HEK293 (cell line): Measurements from ENCODE around the gene LSM14B.
A peak's percentile ranks its signal among the peaks of the same experiment; 100 is the strongest.

Experiments
- GLIS1 ChIP-seq: fragments of 450-650 bp; formaldehyde crosslinking; IDR thresholded peaks from 2 replicates; pipeline ENCODE4 v1.5.1; 2016; ENCODE audit warnings: missing biosample characterization, missing genetic modification characterization
- KLF8 ChIP-seq: fragments of 450-650 bp; formaldehyde crosslinking; IDR thresholded peaks from 2 replicates; pipeline ENCODE4 v1.5.1; 2016; ENCODE audit warnings: missing biosample characterization, missing genetic modification characterization
- SCRT1 ChIP-seq: fragments of 450-650 bp; formaldehyde crosslinking; IDR thresholded peaks from 2 replicates; pipeline ENCODE4 v1.5.1; 2016; ENCODE audit warnings: missing biosample characterization, missing genetic modification characterization, borderline replicate concordance
- SP2 ChIP-seq: fragments of 450-650 bp; formaldehyde crosslinking; IDR thresholded peaks from 2 replicates; pipeline ENCODE4 v1.5.1; 2016; ENCODE audit warnings: missing biosample characterization, missing genetic modification characterization
- ZBTB17 ChIP-seq: fragments of 450-650 bp; formaldehyde crosslinking; IDR thresholded peaks from 2 replicates; pipeline ENCODE4 v1.5.1; 2016; ENCODE audit warnings: missing biosample characterization, missing genetic modification characterization
- ZFP3 ChIP-seq: fragments of 450-650 bp; formaldehyde crosslinking; IDR thresholded peaks from 2 replicates; pipeline ENCODE4 v1.5.1; 2016; ENCODE audit warnings: low read depth, missing biosample characterization, missing genetic modification characterization
- ZNF211 ChIP-seq: fragments of 450-650 bp; formaldehyde crosslinking; IDR thresholded peaks from 2 replicates; pipeline ENCODE4 v1.5.1; 2016; ENCODE audit warnings: low read depth, missing biosample characterization, missing genetic modification characterization
- ZNF335 ChIP-seq: fragments of 450-650 bp; formaldehyde crosslinking; conservative IDR thresholded peaks from 2 replicates; pipeline ENCODE4 v1.5.1; 2016; ENCODE audit warnings: missing biosample characterization, missing genetic modification characterization
- ZNF37A ChIP-seq: fragments of 450-650 bp; IDR thresholded peaks from 2 replicates; pipeline ENCODE4 v1.5.1; 2018; ENCODE audit warnings: missing biosample characterization, missing genetic modification characterization
- ZNF394 ChIP-seq: fragments of 450-650 bp; formaldehyde crosslinking; IDR thresholded peaks from 2 replicates; pipeline ENCODE4 v1.5.1; 2016; ENCODE audit warnings: missing biosample characterization, missing genetic modification characterization, mild to moderate bottlenecking, moderate library complexity, borderline replicate concordance
- ZNF433 ChIP-seq: fragments of 450-650 bp; formaldehyde crosslinking; IDR thresholded peaks from 2 replicates; pipeline ENCODE4 v1.5.1; 2016; ENCODE audit warnings: missing biosample characterization, missing genetic modification characterization, low read depth
- ZNF473 ChIP-seq: fragments of 450-650 bp; formaldehyde crosslinking; IDR thresholded peaks from 2 replicates; pipeline ENCODE4 v1.5.1; 2017; ENCODE audit warnings: missing biosample characterization, missing genetic modification characterization
- ZNF626 ChIP-seq: fragments of 450-650 bp; sonication (Bioruptor Pico); formaldehyde crosslinking; IDR thresholded peaks from 2 replicates; pipeline ENCODE4 v1.5.1; 2018; ENCODE audit warnings: missing biosample characterization, missing genetic modification characterization, inconsistent platforms
- ZNF629 ChIP-seq: fragments of 450-650 bp; formaldehyde crosslinking; IDR thresholded peaks from 2 replicates; pipeline ENCODE4 v1.5.1; 2017; ENCODE audit warnings: missing biosample characterization, missing genetic modification characterization
- ZNF670 ChIP-seq: fragments of 450-650 bp; formaldehyde crosslinking; IDR thresholded peaks from 2 replicates; pipeline ENCODE4 v1.5.1; 2016; ENCODE audit warnings: missing biosample characterization, missing genetic modification characterization, low read depth
- TF ChIP-seq, protein P1 (sequence below): fragments of 450-650 bp; formaldehyde crosslinking; IDR thresholded peaks from 2 replicates; pipeline ENCODE4 v1.5.1; 2016; ENCODE audit warnings: missing biosample characterization, missing genetic modification characterization
- TF ChIP-seq, protein P2 (sequence below): fragments of 450-650 bp; formaldehyde crosslinking; conservative IDR thresholded peaks from 2 replicates; pipeline ENCODE4 v1.5.1; 2016; ENCODE audit warnings: low read depth, missing biosample characterization, missing genetic modification characterization
- TF ChIP-seq, protein P3 (sequence below): fragments of 450-650 bp; formaldehyde crosslinking; IDR thresholded peaks from 2 replicates; pipeline ENCODE4 v1.5.1; 2016; ENCODE audit warnings: missing biosample characterization, missing genetic modification characterization
- TF ChIP-seq, protein P4 (sequence below): fragments of 450-650 bp; formaldehyde crosslinking; IDR thresholded peaks from 2 replicates; pipeline ENCODE4 v1.5.1; 2016; ENCODE audit warnings: missing biosample characterization, missing genetic modification characterization, borderline replicate concordance
- TF ChIP-seq, protein P5 (sequence below): fragments of 450-650 bp; formaldehyde crosslinking; optimal IDR thresholded peaks from 2 replicates; pipeline ENCODE3; 2016; ENCODE audit warnings: missing biosample characterization, mild to moderate bottlenecking, missing genetic modification characterization

The LSM14B gene

DNA sequence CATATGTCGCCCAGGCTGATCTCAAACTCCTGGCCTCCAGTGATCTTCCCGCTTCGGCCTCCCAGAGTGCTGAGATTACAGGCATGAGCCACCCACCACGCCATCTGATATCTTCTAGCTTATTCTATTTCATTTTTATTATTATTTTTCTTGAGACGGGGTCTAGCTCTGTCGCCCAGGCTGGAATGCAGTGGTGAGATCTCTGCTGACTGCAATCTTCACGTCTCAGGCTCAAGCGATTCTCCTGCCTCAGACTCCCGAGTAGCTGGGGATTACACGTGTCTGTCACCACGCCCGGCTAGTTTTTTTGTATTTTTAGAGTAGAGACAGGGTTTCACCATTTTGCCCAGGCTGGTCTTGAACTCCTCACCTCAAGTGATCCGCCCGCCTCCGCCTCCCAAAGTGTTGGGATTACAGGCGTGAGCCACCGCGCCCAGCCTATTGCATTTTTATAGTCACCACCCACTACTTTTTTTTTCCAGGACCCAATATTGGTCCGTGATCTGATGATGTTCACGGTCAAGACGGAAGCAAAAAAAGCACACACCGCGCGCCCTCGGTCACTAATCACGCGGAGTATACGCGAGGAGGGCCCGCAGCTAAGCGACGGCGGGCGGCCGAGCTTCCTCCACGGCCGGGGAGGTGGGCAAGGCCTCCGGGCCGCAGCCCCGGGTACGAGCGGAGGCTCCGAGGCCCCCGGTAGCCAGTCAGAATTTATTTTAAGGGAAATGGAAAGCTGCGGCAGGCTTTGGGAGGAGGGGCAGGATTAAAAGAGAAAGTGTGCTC lies 1.1 kb upstream of the LSM14B start (continued):
- TF ChIP-seq ZFP3 (tag by site-specific recombination) (no peak), SCRT1 (tag by site-specific recombination) (no peak), ZNF473 (tag by site-specific recombination) (no peak), ZNF394 (tag by site-specific recombination) (0 out of 2 replicates have a peak, but pooled peaks have one; percentile 20), ZNF629 (tag by site-specific recombination) (no peak), GLIS1 (tag by site-specific recombination) (no peak), ZNF211 (no peak), ZNF37A (tag by site-specific recombination) (no peak), ZNF433 (tag by site-specific recombination) (no peak), KLF8 (no peak), SP2 (tag by site-specific recombination) (peak; percentile 46), ZNF626 (tag by site-specific recombination) (no peak), ZBTB17 (tag by site-specific recombination) (peak; percentile 32; the same call in 1 of the 2 replicates), ZNF670 (no peak), ZNF335 (peak; percentile 86)
- TF ChIP-seq, protein P1, sequence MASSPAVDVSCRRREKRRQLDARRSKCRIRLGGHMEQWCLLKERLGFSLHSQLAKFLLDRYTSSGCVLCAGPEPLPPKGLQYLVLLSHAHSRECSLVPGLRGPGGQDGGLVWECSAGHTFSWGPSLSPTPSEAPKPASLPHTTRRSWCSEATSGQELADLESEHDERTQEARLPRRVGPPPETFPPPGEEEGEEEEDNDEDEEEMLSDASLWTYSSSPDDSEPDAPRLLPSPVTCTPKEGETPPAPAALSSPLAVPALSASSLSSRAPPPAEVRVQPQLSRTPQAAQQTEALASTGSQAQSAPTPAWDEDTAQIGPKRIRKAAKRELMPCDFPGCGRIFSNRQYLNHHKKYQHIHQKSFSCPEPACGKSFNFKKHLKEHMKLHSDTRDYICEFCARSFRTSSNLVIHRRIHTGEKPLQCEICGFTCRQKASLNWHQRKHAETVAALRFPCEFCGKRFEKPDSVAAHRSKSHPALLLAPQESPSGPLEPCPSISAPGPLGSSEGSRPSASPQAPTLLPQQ = peak; percentile 63; the same call in 1 of the 2 replicates
- TF ChIP-seq, protein P2, sequence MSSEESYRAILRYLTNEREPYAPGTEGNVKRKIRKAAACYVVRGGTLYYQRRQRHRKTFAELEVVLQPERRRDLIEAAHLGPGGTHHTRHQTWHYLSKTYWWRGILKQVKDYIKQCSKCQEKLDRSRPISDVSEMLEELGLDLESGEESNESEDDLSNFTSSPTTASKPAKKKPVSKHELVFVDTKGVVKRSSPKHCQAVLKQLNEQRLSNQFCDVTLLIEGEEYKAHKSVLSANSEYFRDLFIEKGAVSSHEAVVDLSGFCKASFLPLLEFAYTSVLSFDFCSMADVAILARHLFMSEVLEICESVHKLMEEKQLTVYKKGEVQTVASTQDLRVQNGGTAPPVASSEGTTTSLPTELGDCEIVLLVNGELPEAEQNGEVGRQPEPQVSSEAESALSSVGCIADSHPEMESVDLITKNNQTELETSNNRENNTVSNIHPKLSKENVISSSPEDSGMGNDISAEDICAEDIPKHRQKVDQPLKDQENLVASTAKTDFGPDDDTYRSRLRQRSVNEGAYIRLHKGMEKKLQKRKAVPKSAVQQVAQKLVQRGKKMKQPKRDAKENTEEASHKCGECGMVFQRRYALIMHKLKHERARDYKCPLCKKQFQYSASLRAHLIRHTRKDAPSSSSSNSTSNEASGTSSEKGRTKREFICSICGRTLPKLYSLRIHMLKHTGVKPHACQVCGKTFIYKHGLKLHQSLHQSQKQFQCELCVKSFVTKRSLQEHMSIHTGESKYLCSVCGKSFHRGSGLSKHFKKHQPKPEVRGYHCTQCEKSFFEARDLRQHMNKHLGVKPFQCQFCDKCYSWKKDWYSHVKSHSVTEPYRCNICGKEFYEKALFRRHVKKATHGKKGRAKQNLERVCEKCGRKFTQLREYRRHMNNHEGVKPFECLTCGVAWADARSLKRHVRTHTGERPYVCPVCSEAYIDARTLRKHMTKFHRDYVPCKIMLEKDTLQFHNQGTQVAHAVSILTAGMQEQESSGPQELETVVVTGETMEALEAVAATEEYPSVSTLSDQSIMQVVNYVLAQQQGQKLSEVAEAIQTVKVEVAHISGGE (tag by site-specific recombination) = peak; percentile 87
- TF ChIP-seq, protein P3, sequence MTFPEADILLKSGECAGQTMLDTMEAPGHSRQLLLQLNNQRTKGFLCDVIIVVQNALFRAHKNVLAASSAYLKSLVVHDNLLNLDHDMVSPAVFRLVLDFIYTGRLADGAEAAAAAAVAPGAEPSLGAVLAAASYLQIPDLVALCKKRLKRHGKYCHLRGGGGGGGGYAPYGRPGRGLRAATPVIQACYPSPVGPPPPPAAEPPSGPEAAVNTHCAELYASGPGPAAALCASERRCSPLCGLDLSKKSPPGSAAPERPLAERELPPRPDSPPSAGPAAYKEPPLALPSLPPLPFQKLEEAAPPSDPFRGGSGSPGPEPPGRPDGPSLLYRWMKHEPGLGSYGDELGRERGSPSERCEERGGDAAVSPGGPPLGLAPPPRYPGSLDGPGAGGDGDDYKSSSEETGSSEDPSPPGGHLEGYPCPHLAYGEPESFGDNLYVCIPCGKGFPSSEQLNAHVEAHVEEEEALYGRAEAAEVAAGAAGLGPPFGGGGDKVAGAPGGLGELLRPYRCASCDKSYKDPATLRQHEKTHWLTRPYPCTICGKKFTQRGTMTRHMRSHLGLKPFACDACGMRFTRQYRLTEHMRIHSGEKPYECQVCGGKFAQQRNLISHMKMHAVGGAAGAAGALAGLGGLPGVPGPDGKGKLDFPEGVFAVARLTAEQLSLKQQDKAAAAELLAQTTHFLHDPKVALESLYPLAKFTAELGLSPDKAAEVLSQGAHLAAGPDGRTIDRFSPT (tag by site-specific recombination) = no peak
- TF ChIP-seq, protein P4, sequence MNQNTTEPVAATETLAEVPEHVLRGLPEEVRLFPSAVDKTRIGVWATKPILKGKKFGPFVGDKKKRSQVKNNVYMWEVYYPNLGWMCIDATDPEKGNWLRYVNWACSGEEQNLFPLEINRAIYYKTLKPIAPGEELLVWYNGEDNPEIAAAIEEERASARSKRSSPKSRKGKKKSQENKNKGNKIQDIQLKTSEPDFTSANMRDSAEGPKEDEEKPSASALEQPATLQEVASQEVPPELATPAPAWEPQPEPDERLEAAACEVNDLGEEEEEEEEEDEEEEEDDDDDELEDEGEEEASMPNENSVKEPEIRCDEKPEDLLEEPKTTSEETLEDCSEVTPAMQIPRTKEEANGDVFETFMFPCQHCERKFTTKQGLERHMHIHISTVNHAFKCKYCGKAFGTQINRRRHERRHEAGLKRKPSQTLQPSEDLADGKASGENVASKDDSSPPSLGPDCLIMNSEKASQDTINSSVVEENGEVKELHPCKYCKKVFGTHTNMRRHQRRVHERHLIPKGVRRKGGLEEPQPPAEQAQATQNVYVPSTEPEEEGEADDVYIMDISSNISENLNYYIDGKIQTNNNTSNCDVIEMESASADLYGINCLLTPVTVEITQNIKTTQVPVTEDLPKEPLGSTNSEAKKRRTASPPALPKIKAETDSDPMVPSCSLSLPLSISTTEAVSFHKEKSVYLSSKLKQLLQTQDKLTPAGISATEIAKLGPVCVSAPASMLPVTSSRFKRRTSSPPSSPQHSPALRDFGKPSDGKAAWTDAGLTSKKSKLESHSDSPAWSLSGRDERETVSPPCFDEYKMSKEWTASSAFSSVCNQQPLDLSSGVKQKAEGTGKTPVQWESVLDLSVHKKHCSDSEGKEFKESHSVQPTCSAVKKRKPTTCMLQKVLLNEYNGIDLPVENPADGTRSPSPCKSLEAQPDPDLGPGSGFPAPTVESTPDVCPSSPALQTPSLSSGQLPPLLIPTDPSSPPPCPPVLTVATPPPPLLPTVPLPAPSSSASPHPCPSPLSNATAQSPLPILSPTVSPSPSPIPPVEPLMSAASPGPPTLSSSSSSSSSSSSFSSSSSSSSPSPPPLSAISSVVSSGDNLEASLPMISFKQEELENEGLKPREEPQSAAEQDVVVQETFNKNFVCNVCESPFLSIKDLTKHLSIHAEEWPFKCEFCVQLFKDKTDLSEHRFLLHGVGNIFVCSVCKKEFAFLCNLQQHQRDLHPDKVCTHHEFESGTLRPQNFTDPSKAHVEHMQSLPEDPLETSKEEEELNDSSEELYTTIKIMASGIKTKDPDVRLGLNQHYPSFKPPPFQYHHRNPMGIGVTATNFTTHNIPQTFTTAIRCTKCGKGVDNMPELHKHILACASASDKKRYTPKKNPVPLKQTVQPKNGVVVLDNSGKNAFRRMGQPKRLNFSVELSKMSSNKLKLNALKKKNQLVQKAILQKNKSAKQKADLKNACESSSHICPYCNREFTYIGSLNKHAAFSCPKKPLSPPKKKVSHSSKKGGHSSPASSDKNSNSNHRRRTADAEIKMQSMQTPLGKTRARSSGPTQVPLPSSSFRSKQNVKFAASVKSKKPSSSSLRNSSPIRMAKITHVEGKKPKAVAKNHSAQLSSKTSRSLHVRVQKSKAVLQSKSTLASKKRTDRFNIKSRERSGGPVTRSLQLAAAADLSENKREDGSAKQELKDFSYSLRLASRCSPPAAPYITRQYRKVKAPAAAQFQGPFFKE (tag by site-specific recombination) = no peak
- TF ChIP-seq, protein P5, sequence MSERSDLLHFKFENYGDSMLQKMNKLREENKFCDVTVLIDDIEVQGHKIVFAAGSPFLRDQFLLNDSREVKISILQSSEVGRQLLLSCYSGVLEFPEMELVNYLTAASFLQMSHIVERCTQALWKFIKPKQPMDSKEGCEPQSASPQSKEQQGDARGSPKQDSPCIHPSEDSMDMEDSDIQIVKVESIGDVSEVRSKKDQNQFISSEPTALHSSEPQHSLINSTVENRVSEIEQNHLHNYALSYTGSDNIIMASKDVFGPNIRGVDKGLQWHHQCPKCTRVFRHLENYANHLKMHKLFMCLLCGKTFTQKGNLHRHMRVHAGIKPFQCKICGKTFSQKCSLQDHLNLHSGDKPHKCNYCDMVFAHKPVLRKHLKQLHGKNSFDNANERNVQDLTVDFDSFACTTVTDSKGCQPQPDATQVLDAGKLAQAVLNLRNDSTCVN (tag by site-specific recombination) = peak; percentile 76
- TF ChIP-seq, all 188 proteins: peak for 19
